ENCODE results near the gene PRDM10.

DNA sequence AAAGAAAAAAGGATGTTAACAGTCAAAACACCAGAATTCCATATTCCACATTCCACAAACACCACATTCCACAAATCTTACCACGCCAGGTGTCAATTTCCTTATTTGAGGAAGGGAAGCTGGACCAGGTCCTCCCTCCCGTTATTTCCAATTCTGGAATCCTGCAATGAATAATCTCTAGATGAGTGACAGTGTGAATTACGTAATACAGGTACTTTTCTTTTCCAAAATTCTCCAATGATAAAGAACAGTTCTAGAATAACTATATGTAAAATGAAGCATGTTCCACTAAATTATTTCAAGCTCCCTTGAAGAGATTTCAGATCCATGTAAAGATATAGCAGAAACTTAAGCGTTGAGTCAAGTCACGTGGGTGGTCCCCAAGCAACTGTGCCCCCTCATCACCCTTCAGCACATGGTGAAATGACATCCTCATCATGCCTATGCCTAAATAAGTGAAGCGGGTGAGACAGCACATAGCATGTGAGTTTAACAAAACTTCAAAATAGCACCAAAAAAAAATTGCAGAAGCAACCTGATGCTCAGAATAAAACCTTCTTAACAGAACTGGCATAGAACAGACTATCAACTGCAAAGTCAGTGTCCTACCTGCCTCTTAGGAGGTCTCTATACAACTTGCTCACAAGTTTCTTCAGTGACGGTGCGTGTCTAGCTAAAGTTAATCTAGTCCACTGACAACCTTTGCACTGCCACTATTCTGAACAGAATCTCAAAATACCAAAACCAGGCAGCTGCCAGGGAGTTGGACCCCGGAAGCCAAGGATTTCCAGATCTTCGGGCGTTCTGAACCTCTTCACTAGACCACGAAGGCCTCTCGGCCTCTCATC, 108.1 kb downstream of the PRDM10 start:
- TF ChIP-seq, protein P1, sequence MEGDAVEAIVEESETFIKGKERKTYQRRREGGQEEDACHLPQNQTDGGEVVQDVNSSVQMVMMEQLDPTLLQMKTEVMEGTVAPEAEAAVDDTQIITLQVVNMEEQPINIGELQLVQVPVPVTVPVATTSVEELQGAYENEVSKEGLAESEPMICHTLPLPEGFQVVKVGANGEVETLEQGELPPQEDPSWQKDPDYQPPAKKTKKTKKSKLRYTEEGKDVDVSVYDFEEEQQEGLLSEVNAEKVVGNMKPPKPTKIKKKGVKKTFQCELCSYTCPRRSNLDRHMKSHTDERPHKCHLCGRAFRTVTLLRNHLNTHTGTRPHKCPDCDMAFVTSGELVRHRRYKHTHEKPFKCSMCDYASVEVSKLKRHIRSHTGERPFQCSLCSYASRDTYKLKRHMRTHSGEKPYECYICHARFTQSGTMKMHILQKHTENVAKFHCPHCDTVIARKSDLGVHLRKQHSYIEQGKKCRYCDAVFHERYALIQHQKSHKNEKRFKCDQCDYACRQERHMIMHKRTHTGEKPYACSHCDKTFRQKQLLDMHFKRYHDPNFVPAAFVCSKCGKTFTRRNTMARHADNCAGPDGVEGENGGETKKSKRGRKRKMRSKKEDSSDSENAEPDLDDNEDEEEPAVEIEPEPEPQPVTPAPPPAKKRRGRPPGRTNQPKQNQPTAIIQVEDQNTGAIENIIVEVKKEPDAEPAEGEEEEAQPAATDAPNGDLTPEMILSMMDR (IDR thresholded peaks at IDR 0.05; ENCODE audit: borderline replicate concordance, extremely low read depth, low read length, poor library complexity, severe bottlenecking): no peak
- TF ChIP-seq EZH2 (IDR thresholded peaks at IDR 0.05; ENCODE audit: borderline replicate concordance, low read depth, low read length, severe bottlenecking): no peak
